ENCODE results near the gene SIVA1.

- no peak for TF ChIP-seq CTBP2 (IDR thresholded peaks at IDR 0.05; ENCODE audit: borderline replicate concordance, insufficient read depth, insufficient read length, low read length)
- TF ChIP-seq CTCF (IDR thresholded peaks at IDR 0.05; ENCODE audit: control extremely low read depth in 1 of 3, insufficient read depth in 1 of 3, low read depth in 1 of 3, low read length in 3 of 3), result no peak
- no peak for TF ChIP-seq FOSL1 (IDR thresholded peaks at IDR 0.05; ENCODE audit: insufficient read depth, low read depth, low read length)
Observed at GRCh38 chr14:104781271-104782077, 28.5 kb downstream of the SIVA1 start.
